Hematopoietic multipotent progenitor cell treated with erythropoietin and hydrocortisone succinate and interleukin-3 and kit ligand, for 15 days (in vitro differentiated cells): ENCODE results near the gene ATP11A.
"Not testable (repeated sequence)": the region's sequence is repeated elsewhere in the genome, so short reads cannot be mapped to it uniquely, and the experiment has no call there.

Experiments used
- DNase-seq: peaks from one replicate; pipeline ENCODE4 v3.0.0-alpha.2; 2015; ENCODE audit warnings: low spot score

The ATP11A gene

GRCh38 chr13:112670864-112671263 lies 19.0 kb upstream of the ATP11A start:
- no peak for DNase-seq

GRCh38 chr13:112671359-112671758 lies 18.5 kb upstream of the ATP11A start:
- DNase-seq, result no peak

GRCh38 chr13:112672651-112673284 lies 17.1 kb upstream of the ATP11A start:
- DNase-seq, result no peak

- DNase-seq, result no peak
These were observed 15.1 kb upstream of the ATP11A start for GRCh38 chr13:112674412-112675365.

GRCh38 chr13:112675366-112675756 lies 14.5 kb upstream of the ATP11A start:
- DNase-seq, result no peak

- not testable (repeated sequence) for DNase-seq
These were observed 12.3 kb upstream of the ATP11A start for GRCh38 chr13:112677421-112677962.

- DNase-seq, result no peak
These were observed 10.5 kb upstream of the ATP11A start for GRCh38 chr13:112679381-112679780.

GRCh38 chr13:112679932-112680677 lies 9.7 kb upstream of the ATP11A start:
- DNase-seq, result no peak

- no peak for DNase-seq
These were observed 9.0 kb upstream of the ATP11A start for GRCh38 chr13:112680741-112681360.

GRCh38 chr13:112683581-112683980 lies 6.3 kb upstream of the ATP11A start:
- DNase-seq, result no peak

GRCh38 chr13:112684071-112684845 lies 5.6 kb upstream of the ATP11A start:
- DNase-seq, result no peak

- DNase-seq, result not testable (repeated sequence)
These were observed 4.5 kb upstream of the ATP11A start for GRCh38 chr13:112685189-112685805.

GRCh38 chr13:112685896-112686295 lies 3.9 kb upstream of the ATP11A start:
- no peak for DNase-seq

GRCh38 chr13:112686364-112686763 lies 3.5 kb upstream of the ATP11A start:
- DNase-seq, result no peak

GRCh38 chr13:112686987-112687386 lies 2.9 kb upstream of the ATP11A start:
- DNase-seq, result no peak

- DNase-seq, result no peak
These were observed 1.8 kb upstream of the ATP11A start for GRCh38 chr13:112687836-112688559.

GRCh38 chr13:112688560-112689302 lies 1.1 kb upstream of the ATP11A start:
- DNase-seq, result no peak

GRCh38 chr13:112690283-112690929 lies 568 bp downstream of the ATP11A start:
- DNase-seq, result no peak

GRCh38 chr13:112692104-112692503 lies 2.3 kb downstream of the ATP11A start:
- DNase-seq, result no peak
